Smooth muscle cell (in vitro differentiated cells): ENCODE data around the gene CEP112. TPM values are rescaled to one million over a fixed set of nuclear protein-coding genes. Genes with fewer than 3 reads are reported as not detected.

Experiments used
- DNase-seq: peaks from one replicate; lab custom pipeline; 2025; ENCODE audit not compliant: unreplicated experiment; lab: John Stamatoyannopoulos, UW
- H2AFZ ChIP-seq: fragments of 200-600 bp; sonication (generic); 2 replicates; pipeline ENCODE4 v1.6.0; 2016; ENCODE audit warnings: antibody characterized with exemption, low read depth, mild to moderate bottlenecking
- H3F3A ChIP-seq: fragments of 200-600 bp; sonication (generic); 2 replicates; pipeline ENCODE4 v1.6.0; 2017; ENCODE audit warnings: antibody characterized with exemption, low read depth
- H3K27ac ChIP-seq: fragments of 200-600 bp; sonication (generic); 2 replicates; pipeline ENCODE4 v1.5.1; 2016; ENCODE audit warnings: low read depth, mild to moderate bottlenecking
- H3K27me3 ChIP-seq: fragments of 200-600 bp; sonication (generic); 2 replicates; pipeline ENCODE4 v1.6.1; 2016; ENCODE audit warnings: low read depth, mild to moderate bottlenecking
- H3K36me3 ChIP-seq: fragments of 200-600 bp; sonication (generic); 2 replicates; pipeline ENCODE4 v1.5.1; 2016; ENCODE audit warnings: low read depth
- H3K4me1 ChIP-seq: fragments of 200-600 bp; sonication (generic); 2 replicates; pipeline ENCODE4 v1.5.1; 2016; ENCODE audit warnings: low read depth
- H3K4me2 ChIP-seq: fragments of 200-600 bp; sonication (generic); 2 replicates; pipeline ENCODE4 v1.6.0; 2016; ENCODE audit warnings: mild to moderate bottlenecking
- H3K4me3 ChIP-seq: fragments of 200-600 bp; sonication (generic); 2 replicates; pipeline ENCODE4 v1.5.1; 2016; ENCODE audit warnings: mild to moderate bottlenecking
- H3K79me2 ChIP-seq: fragments of 200-600 bp; sonication (generic); 2 replicates; pipeline ENCODE4 v1.6.0; 2016; ENCODE audit warnings: low read depth, mild to moderate bottlenecking
- H3K9ac ChIP-seq: fragments of 200-600 bp; sonication (generic); 2 replicates; pipeline ENCODE4 v1.6.0; 2016; ENCODE audit warnings: low read depth
- H3K9me3 ChIP-seq: fragments of 200-600 bp; sonication (generic); replicated peaks from 2 replicates; pipeline ENCODE4 v1.5.1; 2016; ENCODE audit warnings: low read depth
- H4K20me1 ChIP-seq: fragments of 200-600 bp; sonication (generic); 2 replicates; pipeline ENCODE4 v1.6.0; 2016; ENCODE audit warnings: low read depth
- WGBS: methylation state at CpG from one replicate; pipeline ENCODE4 v1.1.7; 2016; ENCODE audit warnings: low lambda C conversion rate; 5-methylcytosine and 5-hydroxymethylcytosine counted together
- polyA plus RNA-seq: library from polyadenylated mRNA; unstranded; fragments of >200 nt; fragmentation: Nextera tagmentation; extraction: Ambion mirVana; gene quantifications from 2 replicates; pipeline ENCODE4 v1.2.1, GENCODE V29; 2016
- total RNA-seq: library from RNA; depleted of rRNA; stranded (reverse); fragments of >200 nt; gene quantifications from 2 replicates; pipeline ENCODE4 v1.2.3, GENCODE V29; 2014
- TF ChIP-seq, protein P1 (sequence below): fragments of 200-600 bp; sonication (generic); IDR thresholded peaks from 2 replicates; pipeline ENCODE4 v1.5.1; 2017; ENCODE audit warnings: borderline replicate concordance, mild to moderate bottlenecking, antibody characterized with exemption; ENCODE audit not compliant: insufficient read depth, poor library complexity, severe bottlenecking

Gene CEP112
- total and polyA plus RNA-seq, 2 experiments from 2014 or later, result 8.3 to 9.9 TPM

DNA sequence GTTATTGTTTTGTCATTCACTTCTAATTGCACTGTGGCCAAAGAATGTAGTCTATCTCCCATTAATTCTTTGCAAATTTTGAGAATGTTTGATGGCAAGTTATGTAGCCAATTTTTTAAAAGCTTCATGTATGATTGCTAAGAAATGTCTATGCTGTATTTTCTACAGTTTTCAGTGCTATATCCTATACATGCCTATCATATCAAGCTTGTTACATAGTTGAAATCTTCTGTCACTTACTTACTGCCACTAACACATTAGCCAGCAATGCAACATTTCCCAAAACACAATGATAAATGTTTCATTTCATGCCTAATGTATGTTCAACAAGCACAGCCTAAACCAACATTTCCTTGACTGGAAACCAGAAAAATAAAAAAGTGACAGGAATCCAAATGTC is 338.1 kb downstream of the CEP112 start:
- H2AFZ ChIP-seq, result no peak overlapping the region
- H3F3A ChIP-seq, result no peaks in the 10 kb centered on the region
- DNase-seq, result no peak
- no peak overlapping the region for H3K4me2 ChIP-seq
- H3K9me3 ChIP-seq, result no peaks in the 10 kb centered on the region
- H3K4me1 ChIP-seq, result no peaks in the 10 kb centered on the region
- no peak overlapping the region for H3K27ac ChIP-seq
- H3K79me2 ChIP-seq, result no peaks in the 10 kb centered on the region
- no peak overlapping the region for H3K4me3 ChIP-seq
- TF ChIP-seq, protein P1, sequence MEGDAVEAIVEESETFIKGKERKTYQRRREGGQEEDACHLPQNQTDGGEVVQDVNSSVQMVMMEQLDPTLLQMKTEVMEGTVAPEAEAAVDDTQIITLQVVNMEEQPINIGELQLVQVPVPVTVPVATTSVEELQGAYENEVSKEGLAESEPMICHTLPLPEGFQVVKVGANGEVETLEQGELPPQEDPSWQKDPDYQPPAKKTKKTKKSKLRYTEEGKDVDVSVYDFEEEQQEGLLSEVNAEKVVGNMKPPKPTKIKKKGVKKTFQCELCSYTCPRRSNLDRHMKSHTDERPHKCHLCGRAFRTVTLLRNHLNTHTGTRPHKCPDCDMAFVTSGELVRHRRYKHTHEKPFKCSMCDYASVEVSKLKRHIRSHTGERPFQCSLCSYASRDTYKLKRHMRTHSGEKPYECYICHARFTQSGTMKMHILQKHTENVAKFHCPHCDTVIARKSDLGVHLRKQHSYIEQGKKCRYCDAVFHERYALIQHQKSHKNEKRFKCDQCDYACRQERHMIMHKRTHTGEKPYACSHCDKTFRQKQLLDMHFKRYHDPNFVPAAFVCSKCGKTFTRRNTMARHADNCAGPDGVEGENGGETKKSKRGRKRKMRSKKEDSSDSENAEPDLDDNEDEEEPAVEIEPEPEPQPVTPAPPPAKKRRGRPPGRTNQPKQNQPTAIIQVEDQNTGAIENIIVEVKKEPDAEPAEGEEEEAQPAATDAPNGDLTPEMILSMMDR, result no peak
- no peak overlapping the region for H3K9ac ChIP-seq
- H4K20me1 ChIP-seq, result no peaks in the 10 kb centered on the region
- H3K27me3 ChIP-seq, result no peaks in the 10 kb centered on the region
- H3K36me3 ChIP-seq, result no peaks in the 10 kb centered on the region

DNA sequence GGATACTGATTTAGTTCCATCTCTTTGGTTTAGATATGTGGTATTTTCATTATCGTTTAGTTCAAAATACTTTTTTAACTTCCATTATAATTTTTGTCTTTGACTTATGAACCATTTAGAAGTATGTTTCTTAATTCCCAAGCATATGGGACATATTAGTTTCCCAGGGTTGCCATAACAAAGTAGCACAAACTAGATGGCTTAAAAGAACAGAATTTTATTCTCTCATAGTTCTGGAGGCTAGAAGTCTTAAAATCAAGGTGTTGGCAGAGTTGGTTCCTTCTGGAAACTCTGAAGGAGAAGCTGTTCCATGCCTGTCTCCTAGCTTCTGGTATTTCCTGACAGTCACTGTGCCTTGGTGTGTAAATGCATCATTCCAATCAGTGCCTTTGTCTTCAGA is 339.0 kb downstream of the CEP112 start:
- no peak for DNase-seq
- Histone ChIP-seq H4K20me1 (no peaks in the 10 kb centered on the region), H3K79me2 (no peaks in the 10 kb centered on the region), H3K27me3 (no peaks in the 10 kb centered on the region), H3K4me3 (no peak overlapping the region), H3K4me2 (no peak overlapping the region), H2AFZ (no peak overlapping the region), H3K9ac (no peak overlapping the region), H3F3A (no peaks in the 10 kb centered on the region), H3K4me1 (no peaks in the 10 kb centered on the region), H3K36me3 (no peaks in the 10 kb centered on the region), H3K9me3 (no peaks in the 10 kb centered on the region), H3K27ac (no peak overlapping the region)
- TF ChIP-seq, protein P1, result no peak
- WGBS, result 98% methylated on average over 1 of the region's 1 CpG

DNA sequence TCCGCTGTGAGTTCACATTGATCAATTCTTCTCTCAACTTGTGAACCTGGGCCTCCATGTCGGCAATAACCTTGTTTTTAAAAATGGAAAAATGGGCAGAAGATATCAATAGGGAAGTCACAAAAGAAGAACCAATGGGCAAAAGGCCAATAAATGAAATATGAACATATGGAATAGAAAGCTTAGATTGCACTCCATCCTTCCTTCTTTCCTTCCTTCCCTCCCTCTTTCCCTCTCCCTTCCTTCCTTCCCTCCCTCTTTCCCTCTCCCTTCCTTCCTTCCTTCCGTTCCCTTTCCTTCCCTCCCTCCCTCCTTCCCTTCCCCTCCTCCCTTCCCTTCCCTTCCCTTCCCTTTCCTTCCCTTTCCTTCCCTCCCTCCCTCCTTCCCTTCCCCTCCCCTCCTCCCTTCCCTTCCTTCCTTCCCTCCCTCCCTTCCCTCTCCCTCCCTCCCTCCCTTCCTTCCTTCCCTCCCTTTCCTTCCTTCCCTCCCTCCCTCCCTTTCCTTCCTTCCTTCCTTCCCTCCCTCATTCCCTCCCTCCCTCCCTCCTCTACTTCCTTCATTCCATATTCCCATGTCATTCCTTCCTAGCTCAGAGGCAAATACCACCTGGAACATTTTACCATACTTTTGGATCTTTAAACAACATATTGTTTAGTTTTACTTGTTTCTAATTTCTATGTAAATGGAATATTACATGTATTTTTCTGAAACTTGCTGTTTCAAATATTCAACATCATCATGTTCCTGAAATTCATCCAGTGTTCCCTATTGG is 339.8 kb downstream of the CEP112 start:
- Histone ChIP-seq H4K20me1 (no peaks in the 10 kb centered on the region), H3K79me2 (no peaks in the 10 kb centered on the region), H3F3A (no peaks in the 10 kb centered on the region), H3K4me2 (no peak overlapping the region), H3K27me3 (no peaks in the 10 kb centered on the region), H2AFZ (no peak overlapping the region), H3K9ac (no peak overlapping the region), H3K9me3 (no peaks in the 10 kb centered on the region), H3K27ac (no peak overlapping the region), H3K4me1 (no peaks in the 10 kb centered on the region), H3K4me3 (no peak overlapping the region), H3K36me3 (no peaks in the 10 kb centered on the region)
- no peak for DNase-seq
- TF ChIP-seq, protein P1, result no peak
- WGBS, result 96% methylated on average over 2 of the region's 3 CpGs

DNA sequence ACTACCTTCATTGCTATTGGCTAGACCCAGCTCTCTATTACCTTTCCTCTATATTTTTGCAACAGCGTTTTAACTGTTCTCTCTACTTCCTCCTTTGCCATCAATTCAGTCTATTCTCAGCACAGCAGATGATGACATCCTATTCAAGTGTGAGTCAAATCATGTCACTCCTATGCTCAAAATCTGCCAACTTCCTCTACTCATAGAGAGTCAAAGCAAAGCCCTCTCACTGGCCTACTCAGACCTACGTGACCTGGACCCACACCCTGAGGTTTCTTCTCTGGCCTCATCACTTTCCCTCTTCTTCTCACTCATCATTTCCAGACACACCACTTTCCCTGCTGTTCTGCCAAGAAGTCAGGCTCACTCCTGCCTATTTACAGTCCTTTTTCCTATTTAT is 341.4 kb downstream of the CEP112 start:
- Histone ChIP-seq H3K4me2 (no peak overlapping the region), H3K4me1 (no peaks in the 10 kb centered on the region), H3K27me3 (no peaks in the 10 kb centered on the region), H3F3A (no peaks in the 10 kb centered on the region), H2AFZ (no peak overlapping the region), H3K36me3 (no peaks in the 10 kb centered on the region), H3K79me2 (no peaks in the 10 kb centered on the region), H4K20me1 (no peaks in the 10 kb centered on the region), H3K9me3 (no peaks in the 10 kb centered on the region), H3K4me3 (no peak overlapping the region), H3K9ac (no peak overlapping the region), H3K27ac (no peak overlapping the region)
- DNase-seq, result no peak
- TF ChIP-seq, protein P1, result no peak
- WGBS, result 98% methylated on average over 2 of the region's 2 CpGs
